Stimulated activated CD8-positive, alpha-beta memory T cell treated with anti-CD3 and anti-CD28 coated beads, Interleukin-2, amount 100 ng/mL, for 1 hour (primary cell): ENCODE data around the gene ZNF500.
"Not testable (repeated sequence)": the region's sequence is repeated elsewhere in the genome, so short reads cannot be mapped to it uniquely, and the experiment has no call there.

Source experiments
- DNase-seq, 2 donors: peaks; one replicate each; pipeline ENCODE4 v3.0.0-alpha.2; 2020; ENCODE audit warnings: low read depth in 2 of 2

The ZNF500 gene

GRCh38 chr16:4796982-4797804 is 30.2 kb upstream of the ZNF500 start:
- no peak for DNase-seq

GRCh38 chr16:4795828-4796572 is 29.0 kb upstream of the ZNF500 start:
- no peak for DNase-seq

GRCh38 chr16:4795181-4795827 is 28.3 kb upstream of the ZNF500 start, which contains the start of gene SMIM22:
TSS of gene SMIM22 (plus strand) at chr16:4795369. CDS start at chr16:4795735, 366 bp downstream.
- no peak for DNase-seq

GRCh38 chr16:4792951-4793513 is 26.1 kb upstream of the ZNF500 start:
- no peak for DNase-seq

- no peak for DNase-seq
These were observed 23.9 kb upstream of the ZNF500 start for GRCh38 chr16:4790871-4791270.

- no peak for DNase-seq
These were observed 23.3 kb upstream of the ZNF500 start for GRCh38 chr16:4790261-4790660.

- no peak for DNase-seq
These were observed 21.9 kb upstream of the ZNF500 start for GRCh38 chr16:4788910-4789309.

- DNase-seq: no peak
These were observed 21.5 kb upstream of the ZNF500 start for GRCh38 chr16:4788489-4788889.

GRCh38 chr16:4787627-4788482 is 20.9 kb upstream of the ZNF500 start, which contains the start of gene SEPTIN12:
TSS of gene SEPTIN12 (minus strand) at chr16:4788345. CDS start at chr16:4787645, 700 bp downstream.
- no peak for DNase-seq

GRCh38 chr16:4787068-4787467 is 20.1 kb upstream of the ZNF500 start:
- DNase-seq: no peak

GRCh38 chr16:4785758-4786433 is 18.9 kb upstream of the ZNF500 start:
- DNase-seq: no peak

GRCh38 chr16:4784444-4784987 is 17.6 kb upstream of the ZNF500 start:
- not testable (repeated sequence) for DNase-seq

- DNase-seq: no peak
These were observed 17.0 kb upstream of the ZNF500 start for GRCh38 chr16:4783951-4784336.

- DNase-seq: no peak
These were observed 16.4 kb upstream of the ZNF500 start for GRCh38 chr16:4783251-4783950.

GRCh38 chr16:4780235-4780634 is 13.3 kb upstream of the ZNF500 start:
- no peak for DNase-seq

GRCh38 chr16:4778050-4778392 is 11.1 kb upstream of the ZNF500 start:
- no peak for DNase-seq

GRCh38 chr16:4777339-4778049 is 10.5 kb upstream of the ZNF500 start:
- DNase-seq: no peak

GRCh38 chr16:4776141-4776705 is 9.3 kb upstream of the ZNF500 start:
- DNase-seq: no peak

- no peak for DNase-seq
These were observed 8.0 kb upstream of the ZNF500 start for GRCh38 chr16:4775005-4775404.
